CD4-positive, alpha-beta T cell treated with Interleukin-10 for 1 hour (primary cell): ENCODE results near the gene DGKG.

Experiments used
- DNase-seq: peaks from one replicate; pipeline ENCODE4 v3.0.0-alpha.2; 2020

Gene DGKG

GRCh38 chr3:186236357-186237020 lies 125.5 kb downstream of the DGKG start:
- no peak for DNase-seq

GRCh38 chr3:186235554-186235953 lies 126.5 kb downstream of the DGKG start:
- DNase-seq: peak; percentile 7

GRCh38 chr3:186234152-186234551 lies 127.9 kb downstream of the DGKG start:
- no peak for DNase-seq

- DNase-seq: no peak
Observed at GRCh38 chr3:186226482-186226881, 135.6 kb downstream of the DGKG start.

- no peak for DNase-seq
Observed at GRCh38 chr3:186225603-186226002, 136.4 kb downstream of the DGKG start.

GRCh38 chr3:186224041-186224610 lies 137.9 kb downstream of the DGKG start:
- no peak for DNase-seq

GRCh38 chr3:186223476-186223875 lies 138.6 kb downstream of the DGKG start:
- DNase-seq: no peak

GRCh38 chr3:186221760-186222378 lies 140.2 kb downstream of the DGKG start:
- DNase-seq: no peak

GRCh38 chr3:186220911-186221645 lies 141.0 kb downstream of the DGKG start:
- no peak for DNase-seq

- DNase-seq: no peak
Observed at GRCh38 chr3:186220365-186220764, 141.7 kb downstream of the DGKG start.

- DNase-seq: no peak
Observed at GRCh38 chr3:186219211-186219638, 142.8 kb downstream of the DGKG start.

GRCh38 chr3:186218421-186218820 lies 143.6 kb downstream of the DGKG start:
- DNase-seq: no peak

- DNase-seq: no peak
Observed at GRCh38 chr3:186217820-186218164, 144.2 kb downstream of the DGKG start.

- DNase-seq: no peak
Observed at GRCh38 chr3:186216900-186217819, 144.9 kb downstream of the DGKG start.

GRCh38 chr3:186214670-186215069 lies 147.4 kb downstream of the DGKG start:
- no peak for DNase-seq

- DNase-seq: no peak
Observed at GRCh38 chr3:186213946-186214345, 148.1 kb downstream of the DGKG start.

- no peak for DNase-seq
Observed at GRCh38 chr3:186212611-186213010, 149.4 kb downstream of the DGKG start.

- DNase-seq: no peak
Observed at GRCh38 chr3:186210852-186211500, 151.1 kb downstream of the DGKG start.

GRCh38 chr3:186209810-186210752 lies 152.0 kb downstream of the DGKG start:
- DNase-seq: no peak

GRCh38 chr3:186208296-186208989 lies 153.6 kb downstream of the DGKG start:
- DNase-seq: no peak
